Cardiac muscle cell (in vitro differentiated cells and primary cell): ENCODE measurements around the gene DNAJC17. TPM values are rescaled to one million over a fixed set of nuclear protein-coding genes. Genes with fewer than 3 reads are reported as not detected.
A peak's percentile ranks its signal among the peaks of the same experiment; 100 is the strongest.

Source experiments
- DNase-seq, 2 donors: peaks; one replicate each; pipeline versions ENCODE4 v3.0.0 to v3.0.0-alpha.2; 2010 to 2017; ENCODE audit warnings: low read depth in 1 of 2, low spot score in 1 of 2
- H3K27ac ChIP-seq: fragments of 200-600 bp; sonication (generic); 2 replicates; pipeline ENCODE4 v1.5.1; 2016
- H3K27me3 ChIP-seq: fragments of 200-600 bp; sonication (generic); 2 replicates; pipeline ENCODE4 v1.6.0; 2016; ENCODE audit warnings: control low read depth
- H3K36me3 ChIP-seq: fragments of 200-600 bp; sonication (generic); 2 replicates; pipeline ENCODE4 v1.5.1; 2016; ENCODE audit warnings: control low read depth
- H3K4me1 ChIP-seq: fragments of 200-600 bp; sonication (generic); 2 replicates; pipeline ENCODE4 v1.8.1; 2017; ENCODE audit warnings: low read depth, mild to moderate bottlenecking, mixed run types
- H3K4me3 ChIP-seq: fragments of 200-600 bp; sonication (generic); 2 replicates; pipeline ENCODE4 v1.5.1; 2016; ENCODE audit warnings: mild to moderate bottlenecking
- H3K9me3 ChIP-seq: fragments of 200-600 bp; sonication (generic); 2 replicates; pipeline ENCODE4 v1.5.1; 2017; ENCODE audit warnings: low read depth, mild to moderate bottlenecking, control low read depth
- CTCF ChIP-seq: IDR thresholded peaks from 2 replicates; pipeline ENCODE4 v1.5.1; 2012; ENCODE audit warnings: low read depth, mild to moderate bottlenecking, low read length
- polyA plus RNA-seq: library from polyadenylated mRNA; unstranded; fragments of >200 nt; fragmentation: Nextera tagmentation; extraction: Ambion mirVana; gene quantifications from 2 replicates; pipeline ENCODE4 v1.2.1, GENCODE V29; 2016
- total RNA-seq: library from RNA; depleted of rRNA; stranded (reverse); fragments of >200 nt; gene quantifications from 2 replicates; pipeline ENCODE4 v1.2.3, GENCODE V29; 2016

DNAJC17 gene
- total and polyA plus RNA-seq, 2 experiments from 2014 or later = 57.2 to 58.2 TPM

- Histone ChIP-seq H3K27ac (peak overlapping the region; percentile 76), H3K4me1 (no peaks in the 10 kb centered on the region), H3K9me3 (no peaks in the 10 kb centered on the region), H3K27me3 (no peaks in the 10 kb centered on the region), H3K4me3 (peak overlapping the region; percentile 77), H3K36me3 (peaks cover 6% of the 10 kb centered on the region)
- TF ChIP-seq CTCF = no peak
- DNase-seq = peak; percentile 23 to 32
These were observed 52.7 kb downstream of the DNAJC17 start for GRCh38 chr15:40754574-40754882.

GRCh38 chr15:40751745-40752144 is 55.5 kb downstream of the DNAJC17 start:
- H3K27ac ChIP-seq = no peak overlapping the region
- H3K9me3 ChIP-seq = no peaks in the 10 kb centered on the region
- H3K27me3 ChIP-seq = no peaks in the 10 kb centered on the region
- no peak for TF ChIP-seq CTCF
- no peak for DNase-seq
- H3K4me3 ChIP-seq = no peak overlapping the region
- peaks cover 9% of the 10 kb centered on the region for H3K36me3 ChIP-seq
- H3K4me1 ChIP-seq = no peaks in the 10 kb centered on the region

GRCh38 chr15:40750885-40751284 is 56.4 kb downstream of the DNAJC17 start:
- no peaks in the 10 kb centered on the region for H3K4me1 ChIP-seq
- H3K9me3 ChIP-seq = no peaks in the 10 kb centered on the region
- H3K27ac ChIP-seq = no peak overlapping the region
- peaks cover 9% of the 10 kb centered on the region for H3K36me3 ChIP-seq
- no peak for DNase-seq
- no peaks in the 10 kb centered on the region for H3K27me3 ChIP-seq
- TF ChIP-seq CTCF = no peak
- no peak overlapping the region for H3K4me3 ChIP-seq

GRCh38 chr15:40749151-40749630 is 58.1 kb downstream of the DNAJC17 start:
- Histone ChIP-seq H3K27ac (no peak overlapping the region), H3K36me3 (peaks cover 9% of the 10 kb centered on the region), H3K27me3 (no peaks in the 10 kb centered on the region), H3K4me3 (no peak overlapping the region), H3K9me3 (no peaks in the 10 kb centered on the region), H3K4me1 (no peaks in the 10 kb centered on the region)
- no peak for DNase-seq
- no peak for TF ChIP-seq CTCF

GRCh38 chr15:40747685-40748631 is 59.3 kb downstream of the DNAJC17 start:
- DNase-seq = no peak
- no peak for TF ChIP-seq CTCF
- Histone ChIP-seq H3K4me1 (no peaks in the 10 kb centered on the region), H3K27ac (no peak overlapping the region), H3K27me3 (no peaks in the 10 kb centered on the region), H3K4me3 (no peak overlapping the region), H3K36me3 (peaks cover 9% of the 10 kb centered on the region), H3K9me3 (no peaks in the 10 kb centered on the region)
